ENCODE data around the gene PLEKHG4B. TPM values are rescaled to one million over a fixed set of nuclear protein-coding genes. Genes with fewer than 3 reads are reported as not detected.

Gene PLEKHG4B
- polyA plus RNA-seq, 1 of the 3 experiments (the other 2 are of a cell fraction) = 0.18 TPM

- TF ChIP-seq REST (IDR thresholded peaks at IDR 0.05; ENCODE audit: low read depth, low read length) (no peak), EZH2phosphoT487 (IDR thresholded peaks at IDR 0.05; ENCODE audit: borderline replicate concordance, low read depth) (no peak)
These were observed 115.1 kb downstream of the PLEKHG4B start (continued) for GRCh38 chr5:206927-207536.

DNA sequence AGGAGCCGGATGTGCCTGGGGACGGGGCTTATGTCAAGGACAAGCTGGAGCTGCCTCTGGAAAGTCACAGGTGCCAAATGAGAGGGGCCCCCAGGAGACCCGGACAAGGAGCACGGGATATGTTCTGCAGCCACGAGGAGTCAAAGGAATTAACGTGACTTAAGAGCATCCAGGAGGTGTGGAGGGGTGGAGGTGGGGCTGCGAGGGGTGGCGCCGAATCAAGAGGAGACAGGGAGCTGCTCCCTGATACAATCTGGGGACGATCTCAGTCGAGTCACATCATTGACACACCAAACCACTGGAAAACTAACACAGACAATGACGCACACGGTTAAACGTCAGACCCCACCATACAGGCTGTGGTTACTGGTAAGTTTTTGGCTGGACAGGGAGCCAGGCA is 115.6 kb downstream of the PLEKHG4B start:
- TF ChIP-seq RCOR1 (IDR thresholded peaks at IDR 0.05; ENCODE audit: low read length) = no peak
- no peak for TF ChIP-seq ELF1 (IDR thresholded peaks at IDR 0.05)
- no peak for TF ChIP-seq TAF1 (IDR thresholded peaks at IDR 0.05; ENCODE audit: borderline replicate concordance, low read depth, low read length)
- TF ChIP-seq TCF12 (IDR thresholded peaks at IDR 0.05) = no peak
- TF ChIP-seq MXI1 (IDR thresholded peaks at IDR 0.05; ENCODE audit: low read depth, low read length) = no peak
- no peak for TF ChIP-seq POLR2AphosphoS5 (IDR thresholded peaks at IDR 0.05; ENCODE audit: low read depth, low read length)
- no peak for TF ChIP-seq MEF2A (IDR thresholded peaks at IDR 0.05; ENCODE audit: borderline replicate concordance, low read depth)
- TF ChIP-seq GATA2 (CRISPR knock-in tag; IDR thresholded peaks at IDR 0.05) = no peak
- H3K4me3 ChIP-seq (ENCODE audit: low read depth in 2 of 2, low read length in 1 of 2) = no peak overlapping the region
- ChIA-PET POLR2A (no interaction called here), CTCF (no interaction called here)
- H3K4me2 ChIP-seq = no peak overlapping the region
- peaks cover 56% of the 10 kb centered on the region for H4K20me1 ChIP-seq (ENCODE audit: insufficient read depth)
- H3K9me3 ChIP-seq = no peaks in the 10 kb centered on the region
- no peak overlapping the region for H3K27ac ChIP-seq (ENCODE audit: low read depth in 2 of 2, low read length in 1 of 2)
- no peaks in the 10 kb centered on the region for H3K9me2 ChIP-seq
- peaks cover 5% of the 10 kb centered on the region for H3F3A ChIP-seq (replicated peaks; ENCODE audit: insufficient read depth)
- WGBS (ENCODE audit: low lambda C conversion rate) = 94% methylated on average over 14 of the region's 14 CpGs
- no peak overlapping the region for H2AFZ ChIP-seq (ENCODE audit: low read depth)
- H3K27me3 ChIP-seq (ENCODE audit: insufficient read depth) = no peaks in the 10 kb centered on the region
- H3K79me2 ChIP-seq (ENCODE audit: insufficient read depth) = peaks cover 47% of the 10 kb centered on the region
- H3K9ac ChIP-seq = no peak overlapping the region
- peaks cover 14 to 24% of the 10 kb centered on the region in 2 experiments for H3K36me3 ChIP-seq (replicated peaks in 1 of 2; ENCODE audit: control insufficient read depth in 1 of 2, insufficient read depth in 2 of 2, low read length in 1 of 2)
- no peak for DNase-seq
- peaks cover 0 to 4% of the 10 kb centered on the region in 2 experiments; a peak in 1 of 4 replicates for H3K4me1 ChIP-seq (ENCODE audit: control insufficient read depth in 1 of 2, insufficient read depth in 2 of 2, low read depth in 1 of 2, low read length in 1 of 2)

DNA sequence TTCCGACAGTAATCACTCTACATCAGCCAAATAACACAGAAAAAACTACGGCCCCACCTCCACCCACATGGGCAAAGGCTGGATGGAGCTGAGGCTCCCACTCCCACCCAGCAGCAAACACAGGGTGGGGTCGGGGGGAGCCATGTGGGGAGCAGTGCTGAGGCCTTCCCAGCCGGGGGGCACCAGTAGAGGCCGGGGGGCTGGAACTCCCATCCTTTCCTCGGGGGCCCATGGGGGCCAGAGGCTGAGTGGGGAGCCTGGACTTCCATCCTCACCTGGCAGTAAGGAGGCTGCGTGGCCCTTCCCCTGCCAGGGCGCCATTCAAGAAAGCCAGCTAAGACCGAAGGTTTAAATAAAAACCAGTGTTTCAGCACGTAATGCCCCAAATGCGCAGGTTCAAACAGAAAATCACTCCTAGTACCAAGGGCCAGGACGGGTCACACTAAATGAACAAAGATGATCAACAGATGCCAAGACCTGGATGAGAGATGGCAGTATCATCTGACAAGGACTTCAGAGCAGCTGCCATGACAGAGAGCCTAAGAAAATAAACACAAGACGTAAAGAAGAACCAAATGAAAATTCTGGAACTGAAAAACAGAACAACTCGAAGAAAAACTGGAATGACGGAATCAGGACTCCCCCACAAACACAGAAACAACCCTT is 116.6 kb downstream of the PLEKHG4B start:
- H3F3A ChIP-seq (replicated peaks; ENCODE audit: insufficient read depth) = peaks cover 5% of the 10 kb centered on the region
- H3K27ac ChIP-seq (ENCODE audit: low read depth in 2 of 2, low read length in 1 of 2) = no peak overlapping the region
- peaks cover 59% of the 10 kb centered on the region for H4K20me1 ChIP-seq (ENCODE audit: insufficient read depth)
- 95% methylated on average over 15 of the region's 15 CpGs for WGBS (ENCODE audit: low lambda C conversion rate)
- DNase-seq = no peak
- no peaks in the 10 kb centered on the region for H3K9me3 ChIP-seq
- H2AFZ ChIP-seq (ENCODE audit: low read depth) = no peak overlapping the region
- CTCF ChIA-PET = no interaction called here
- no peaks in the 10 kb centered on the region for H3K9me2 ChIP-seq
- no peak overlapping the region for H3K4me3 ChIP-seq (ENCODE audit: low read depth in 2 of 2, low read length in 1 of 2)
- H3K4me2 ChIP-seq = no peak overlapping the region
- no peaks in the 10 kb centered on the region for H3K27me3 ChIP-seq (ENCODE audit: insufficient read depth)
- peaks cover 15 to 24% of the 10 kb centered on the region in 2 experiments for H3K36me3 ChIP-seq (replicated peaks in 1 of 2; ENCODE audit: control insufficient read depth in 1 of 2, insufficient read depth in 2 of 2, low read length in 1 of 2)
- H3K79me2 ChIP-seq (ENCODE audit: insufficient read depth) = peaks cover 49% of the 10 kb centered on the region
- H3K9ac ChIP-seq = no peak overlapping the region
- peaks cover 0 to 4% of the 10 kb centered on the region in 2 experiments; a peak in 1 of 4 replicates for H3K4me1 ChIP-seq (ENCODE audit: control insufficient read depth in 1 of 2, insufficient read depth in 2 of 2, low read depth in 1 of 2, low read length in 1 of 2)
- POLR2A ChIA-PET = no interaction called here
- TF ChIP-seq IRF3 (IDR thresholded peaks at IDR 0.05; ENCODE audit: low read depth, low read length) (no peak), USF1 (IDR thresholded peaks at IDR 0.05; ENCODE audit: borderline replicate concordance, low read depth) (no peak), RCOR1 (IDR thresholded peaks at IDR 0.05; ENCODE audit: low read length) (no peak), NRF1 (IDR thresholded peaks at IDR 0.05; ENCODE audit: low read depth, low read length) (no peak), TAF1 (IDR thresholded peaks at IDR 0.05; ENCODE audit: borderline replicate concordance, low read depth, low read length) (no peak), EP300 (IDR thresholded peaks at IDR 0.05; ENCODE audit: borderline replicate concordance in 1 of 2, low read depth in 1 of 2, low read length in 1 of 2) (no peak), GATA2 (CRISPR knock-in tag; IDR thresholded peaks at IDR 0.05) (no peak), RXRA (IDR thresholded peaks at IDR 0.05; ENCODE audit: borderline replicate concordance, low read depth) (no peak), JUND (IDR thresholded peaks at IDR 0.05) (no peak), GABPA (IDR thresholded peaks at IDR 0.05; ENCODE audit: low read depth) (no peak), FOXM1 (IDR thresholded peaks at IDR 0.05; ENCODE audit: low read depth) (no peak), MXI1 (IDR thresholded peaks at IDR 0.05; ENCODE audit: low read depth, low read length) (no peak), ELF1 (IDR thresholded peaks at IDR 0.05) (no peak), CHD2 (IDR thresholded peaks at IDR 0.05; ENCODE audit: low read length, partially characterized antibody) (no peak), MEF2A (IDR thresholded peaks at IDR 0.05; ENCODE audit: borderline replicate concordance, low read depth) (no peak), POLR2AphosphoS5 (IDR thresholded peaks at IDR 0.05; ENCODE audit: low read depth, low read length) (no peak)

Measured in SK-N-SH (cell line).